GM20000 (cell line): Measurements from ENCODE around the gene LRRC7.

Experiments used
- DNase-seq: peaks from one replicate; pipeline ENCODE4 v3.0.0; 2012; ENCODE audit warnings: low spot score
- CTCF ChIP-seq: IDR thresholded peaks from 2 replicates; pipeline ENCODE4 v1.5.1; 2012; ENCODE audit warnings: mild to moderate bottlenecking, control low read depth; ENCODE audit errors: extremely low read depth, missing control alignments

LRRC7 gene

GRCh38 chr1:69834336-69834735 lies 266.6 kb downstream of the LRRC7 start:
- no peak for TF ChIP-seq CTCF
- no peak for DNase-seq

GRCh38 chr1:69835955-69836354 lies 268.2 kb downstream of the LRRC7 start:
- no peak for DNase-seq
- TF ChIP-seq CTCF = no peak

GRCh38 chr1:69836971-69837636 lies 269.4 kb downstream of the LRRC7 start:
- no peak for DNase-seq
- TF ChIP-seq CTCF = no peak

GRCh38 chr1:69842326-69842725 lies 274.6 kb downstream of the LRRC7 start:
- TF ChIP-seq CTCF = no peak

GRCh38 chr1:69845655-69846054 lies 277.9 kb downstream of the LRRC7 start:
- no peak for DNase-seq
- TF ChIP-seq CTCF = no peak

More at GRCh38 chr1:69842326-69842725, 274.6 kb downstream of the LRRC7 start:
- DNase-seq = no peak

GRCh38 chr1:69846267-69846666 lies 278.5 kb downstream of the LRRC7 start:
- no peak for DNase-seq
- TF ChIP-seq CTCF = no peak

GRCh38 chr1:69847670-69848069 lies 279.9 kb downstream of the LRRC7 start:
- no peak for DNase-seq
- no peak for TF ChIP-seq CTCF
